Measurements from ENCODE around the gene PSMD6. TPM values are rescaled to one million over a fixed set of nuclear protein-coding genes. Genes with fewer than 3 reads are reported as not detected.

The PSMD6 gene
- total RNA-seq (ENCODE audit: unreplicated experiment) = 87.0 TPM
- long read RNA-seq, transcript PSMD6-206 (7 exons, 2,052 nt) = minor isoform, 5 of 122 reads
- long read RNA-seq, transcript PSMD6-201 (8 exons, 1,430 nt) = major isoform, 106 of 122 reads
- long read RNA-seq, partial matches to known transcripts = 1 of 122 reads
- long read RNA-seq, other reads (novel, unspliced or antisense) = 6 of 122 reads

- H3K27me3 Mint-ChIP-seq (ENCODE audit: unreplicated experiment) = no peaks in the 10 kb centered on the region
- no peaks in the 10 kb centered on the region for H3K9me3 Mint-ChIP-seq (ENCODE audit: unreplicated experiment)
- DNase-seq (ENCODE audit: low spot score) = peak; percentile 98
- peak within 1 kb of the TSS; percentile 89 for H3K27ac Mint-ChIP-seq (ENCODE audit: unreplicated experiment)
- H3K36me3 Mint-ChIP-seq (ENCODE audit: low read depth, unreplicated experiment) = peaks cover 3% of the 10 kb centered on the region
- peak; percentile 98 for TF ChIP-seq CTCF (IDR thresholded peaks at IDR 0.05; ENCODE audit: unreplicated experiment)
- peak within 1 kb of the TSS; percentile 95 for H3K4me3 Mint-ChIP-seq (ENCODE audit: unreplicated experiment)
- peaks cover 11% of the 10 kb centered on the region for H3K4me1 Mint-ChIP-seq (ENCODE audit: unreplicated experiment)
Measured at GRCh38 chr3:64023187-64023860, at the start of gene PSMD6. Gene PSMD6 (minus strand): TSS chr3:64023494. CDS start chr3:64023419, 75 bp downstream.

GRCh38 chr3:64072126-64072525 lies 48.8 kb upstream of the PSMD6 start:
- no peaks in the 10 kb centered on the region for H3K9me3 Mint-ChIP-seq (ENCODE audit: unreplicated experiment)
- peaks cover 7% of the 10 kb centered on the region for H3K4me1 Mint-ChIP-seq (ENCODE audit: unreplicated experiment)
- DNase-seq (ENCODE audit: low spot score) = no peak
- H3K36me3 Mint-ChIP-seq (ENCODE audit: low read depth, unreplicated experiment) = no peaks in the 10 kb centered on the region
- H3K27me3 Mint-ChIP-seq (ENCODE audit: unreplicated experiment) = peaks cover 3% of the 10 kb centered on the region
- no peak overlapping the region for H3K27ac Mint-ChIP-seq (ENCODE audit: unreplicated experiment)
- H3K4me3 Mint-ChIP-seq (ENCODE audit: unreplicated experiment) = no peak overlapping the region
- TF ChIP-seq CTCF (IDR thresholded peaks at IDR 0.05; ENCODE audit: unreplicated experiment) = no peak

GRCh38 chr3:64070704-64071103 lies 47.4 kb upstream of the PSMD6 start:
- Mint-ChIP-seq H3K4me1 (ENCODE audit: unreplicated experiment) (peaks cover 7% of the 10 kb centered on the region), H3K27me3 (ENCODE audit: unreplicated experiment) (peaks cover 3% of the 10 kb centered on the region), H3K27ac (ENCODE audit: unreplicated experiment) (no peak overlapping the region), H3K4me3 (ENCODE audit: unreplicated experiment) (no peak overlapping the region), H3K9me3 (ENCODE audit: unreplicated experiment) (no peaks in the 10 kb centered on the region), H3K36me3 (ENCODE audit: low read depth, unreplicated experiment) (no peaks in the 10 kb centered on the region)
- DNase-seq (ENCODE audit: low spot score) = no peak
- no peak for TF ChIP-seq CTCF (IDR thresholded peaks at IDR 0.05; ENCODE audit: unreplicated experiment)

- peaks cover 15% of the 10 kb centered on the region for H3K4me1 Mint-ChIP-seq (ENCODE audit: unreplicated experiment)
- H3K9me3 Mint-ChIP-seq (ENCODE audit: unreplicated experiment) = no peaks in the 10 kb centered on the region
- H3K27me3 Mint-ChIP-seq (ENCODE audit: unreplicated experiment) = peaks cover 3% of the 10 kb centered on the region
- H3K36me3 Mint-ChIP-seq (ENCODE audit: low read depth, unreplicated experiment) = no peaks in the 10 kb centered on the region
- no peak for TF ChIP-seq CTCF (IDR thresholded peaks at IDR 0.05; ENCODE audit: unreplicated experiment)
- H3K4me3 Mint-ChIP-seq (ENCODE audit: unreplicated experiment) = no peak overlapping the region
- no peak for DNase-seq (ENCODE audit: low spot score)
- no peak overlapping the region for H3K27ac Mint-ChIP-seq (ENCODE audit: unreplicated experiment)
Measured at GRCh38 chr3:64067506-64068346, 44.4 kb upstream of the PSMD6 start.

All from endothelial cell (in vitro differentiated cells).